ENCODE measurements around the gene CENPX.

DNA sequence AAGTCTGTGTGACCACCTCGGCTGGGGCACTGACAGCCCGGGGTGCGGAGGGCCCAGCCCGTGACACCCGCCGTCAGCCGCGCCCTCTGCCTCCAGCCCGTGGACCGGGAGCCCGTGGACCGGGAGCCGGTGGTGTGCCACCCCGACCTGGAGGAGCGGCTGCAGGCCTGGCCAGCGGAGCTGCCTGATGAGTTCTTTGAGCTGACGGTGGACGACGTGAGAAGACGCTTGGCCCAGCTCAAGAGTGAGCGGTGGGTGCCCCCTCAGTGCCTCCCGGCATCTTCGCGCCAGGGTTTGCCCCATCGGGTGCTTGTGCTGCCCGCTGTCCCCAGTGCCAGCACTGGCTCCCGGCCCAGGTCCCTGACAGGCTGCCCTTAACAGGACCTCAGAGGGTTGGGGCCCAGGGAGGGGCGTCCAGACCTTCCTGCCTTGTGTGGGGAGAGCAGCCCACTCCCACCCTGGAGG, 13.7 kb downstream of the CENPX start:
- TF ChIP-seq EP300 (IDR thresholded peaks at IDR 0.05; ENCODE audit: borderline replicate concordance) (no peak), CREB1 (IDR thresholded peaks at IDR 0.05; ENCODE audit: low read depth) (no peak)
- TF ChIP-seq, protein P1, sequence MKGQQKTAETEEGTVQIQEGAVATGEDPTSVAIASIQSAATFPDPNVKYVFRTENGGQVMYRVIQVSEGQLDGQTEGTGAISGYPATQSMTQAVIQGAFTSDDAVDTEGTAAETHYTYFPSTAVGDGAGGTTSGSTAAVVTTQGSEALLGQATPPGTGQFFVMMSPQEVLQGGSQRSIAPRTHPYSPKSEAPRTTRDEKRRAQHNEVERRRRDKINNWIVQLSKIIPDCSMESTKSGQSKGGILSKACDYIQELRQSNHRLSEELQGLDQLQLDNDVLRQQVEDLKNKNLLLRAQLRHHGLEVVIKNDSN (IDR thresholded peaks at IDR 0.05) = no peak
